IMR-90 (cell line): ENCODE data around the gene CARD10. TPM values are rescaled to one million over a fixed set of nuclear protein-coding genes. Genes with fewer than 3 reads are reported as not detected.
A peak's percentile ranks its signal among the peaks of the same experiment; 100 is the strongest.

ENCODE experiments used
- ATAC-seq: fragments of 200-7000 bp; cut with Tn5 transposase; 2 replicates; pipeline ENCODE4 v1.9.1; 2020; ENCODE audit warnings: low read depth, mild to moderate bottlenecking, moderate library complexity
- BruUV-seq: library from RNA; stranded (reverse); fragments of 400-500 nt; replicated peaks from 2 replicates; lab custom pipeline; 2021; lab: Mats Ljungman, UMichigan
- CTCF ChIA-PET: fragments of 300-600 bp; formaldehyde crosslinking; extraction: SDS; loops from one replicate; lab custom pipeline; 2021; ENCODE audit warnings: antibody characterized with exemption; lab: Yijun Ruan, JAX
- POLR2A ChIA-PET: fragments of 300-600 bp; sonication (Branson Sonifier 250); formaldehyde crosslinking; loops from one replicate; lab custom pipeline; 2022; ENCODE audit warnings: antibody characterized with exemption; ENCODE audit not compliant: unreplicated experiment; lab: Charles Lee
- DNase-seq: peaks from one replicate; pipeline ENCODE4 v3.0.0; 2013
- H2AFZ ChIP-seq: replicated peaks from 2 replicates; pipeline ENCODE3; 2013; ENCODE audit warnings: low read length, mild to moderate bottlenecking; ENCODE audit not compliant: poor library complexity
- H2AK5ac ChIP-seq: 2 replicates; pipeline ENCODE4 v1.6.1; 2013; ENCODE audit warnings: low read depth, low read length, inconsistent platforms
- H2AK9ac ChIP-seq: replicated peaks from 2 replicates; pipeline ENCODE3; 2013; ENCODE audit warnings: mild to moderate bottlenecking, low read depth, low read length, moderate library complexity; ENCODE audit not compliant: poor library complexity
- H2BK120ac ChIP-seq: 2 replicates; pipeline ENCODE4 v1.6.1; 2013; ENCODE audit warnings: low read depth, low read length, inconsistent platforms
- H2BK15ac ChIP-seq: 3 replicates; pipeline ENCODE4 v1.6.1; 2013; ENCODE audit warnings: low read depth, low read length, inconsistent platforms
- H2BK20ac ChIP-seq: 2 replicates; pipeline ENCODE4 v1.6.1; 2013; ENCODE audit warnings: low read depth, mild to moderate bottlenecking, inconsistent platforms, low read length, moderate library complexity
- H2BK5ac ChIP-seq: 2 replicates; pipeline ENCODE4 v1.6.1; 2013; ENCODE audit warnings: mild to moderate bottlenecking, low read depth, low read length, inconsistent platforms; ENCODE audit not compliant: poor library complexity, severe bottlenecking
- H3K14ac ChIP-seq: replicated peaks from 2 replicates; pipeline ENCODE4 v1.6.1; 2013; ENCODE audit warnings: low read depth, low read length, inconsistent platforms
- H3K18ac ChIP-seq: 2 replicates; pipeline ENCODE4 v1.6.1; 2013; ENCODE audit warnings: low read depth, low read length, control low read depth
- H3K23ac ChIP-seq: 2 replicates; pipeline ENCODE4 v1.6.1; 2013; ENCODE audit warnings: low read depth, low read length, inconsistent platforms
- H3K27ac ChIP-seq: 2 replicates; pipeline ENCODE4 v1.5.1; 2013; ENCODE audit warnings: mild to moderate bottlenecking, control low read depth, low read length; ENCODE audit not compliant: insufficient read depth
- H3K27me3 ChIP-seq: 2 replicates; pipeline ENCODE4 v1.6.1; 2013; ENCODE audit warnings: low read length; ENCODE audit not compliant: control insufficient read depth, insufficient read depth
- H3K36me3 ChIP-seq: 2 replicates; pipeline ENCODE4 v1.6.1; 2013; ENCODE audit warnings: low read length, mixed read lengths; ENCODE audit not compliant: control insufficient read depth, insufficient read depth
- H3K4ac ChIP-seq: 2 replicates; pipeline ENCODE4 v1.6.1; 2013; ENCODE audit warnings: low read depth, low read length, inconsistent platforms
- H3K4me1 ChIP-seq: 2 replicates; pipeline ENCODE4 v1.6.1; 2013; ENCODE audit warnings: low read length, mixed read lengths; ENCODE audit not compliant: control insufficient read depth, insufficient read depth
- H3K4me2 ChIP-seq: 2 replicates; pipeline ENCODE4 v1.6.1; 2013; ENCODE audit warnings: low read depth, mild to moderate bottlenecking, control low read depth, low read length, moderate library complexity
- H3K4me3 ChIP-seq: 2 replicates; pipeline ENCODE4 v1.5.1; 2013; ENCODE audit warnings: low read depth, mild to moderate bottlenecking, control low read depth, low read length, moderate library complexity; ENCODE audit not compliant: insufficient read depth
- H3K56ac ChIP-seq: 2 replicates; pipeline ENCODE4 v1.6.1; 2013; ENCODE audit warnings: low read length, inconsistent platforms; ENCODE audit not compliant: insufficient read depth; ENCODE audit errors: extremely low read depth
- H3K79me1 ChIP-seq, 2 experiments: 2 replicates each; pipeline ENCODE4 v1.6.1; 2013; ENCODE audit warnings: low read length in 2 of 2, inconsistent platforms in 1 of 2, low read depth in 1 of 2
- H3K9ac ChIP-seq: 2 replicates; pipeline ENCODE4 v1.6.1; 2013; ENCODE audit warnings: low read depth, low read length, control low read depth
- H3K9me1 ChIP-seq: 2 replicates; pipeline ENCODE4 v1.6.1; 2013; ENCODE audit warnings: low read length, inconsistent platforms; ENCODE audit not compliant: insufficient read depth
- H3K9me3 ChIP-seq: 2 replicates; pipeline ENCODE4 v1.6.1; 2013; ENCODE audit warnings: low read length; ENCODE audit not compliant: control insufficient read depth, insufficient read depth
- H4K20me1 ChIP-seq: 2 replicates; pipeline ENCODE4 v1.6.1; 2013; ENCODE audit warnings: low read length, inconsistent platforms; ENCODE audit not compliant: insufficient read depth
- H4K5ac ChIP-seq: 2 replicates; pipeline ENCODE4 v1.6.1; 2013; ENCODE audit warnings: mild to moderate bottlenecking, low read depth, low read length, control low read depth
- H4K8ac ChIP-seq, 2 experiments: 2 replicates each; pipeline ENCODE4 v1.6.1; 2013; ENCODE audit warnings: low read depth in 2 of 2, low read length in 2 of 2, control low read depth in 1 of 2, inconsistent platforms in 1 of 2
- H4K91ac ChIP-seq: 2 replicates; pipeline ENCODE4 v1.6.1; 2013; ENCODE audit warnings: low read depth, low read length, inconsistent platforms; ENCODE audit not compliant: insufficient read depth
- CEBPB ChIP-seq: IDR thresholded peaks from 2 replicates; pipeline ENCODE4 v1.6.1; 2012; ENCODE audit warnings: low read depth, low read length, improper control_type of control experiment
- CHD1 ChIP-seq: IDR thresholded peaks from 2 replicates; pipeline ENCODE4 v1.6.1; 2012; ENCODE audit warnings: low read depth, low read length, improper control_type of control experiment
- FOS ChIP-seq: fragments of 150-350 bp; IDR thresholded peaks from 2 replicates; pipeline ENCODE4 v1.6.1; 2016; ENCODE audit warnings: low read depth, low read length
- MAFK ChIP-seq: IDR thresholded peaks from 2 replicates; pipeline ENCODE4 v1.6.1; 2012; ENCODE audit warnings: low read depth, low read length, improper control_type of control experiment
- MAZ ChIP-seq: IDR thresholded peaks from 2 replicates; pipeline ENCODE4 v1.6.1; 2012; ENCODE audit warnings: low read depth, mild to moderate bottlenecking, low read length, improper control_type of control experiment, moderate library complexity, borderline replicate concordance
- MXI1 ChIP-seq: IDR thresholded peaks from 2 replicates; pipeline ENCODE4 v1.6.1; 2012; ENCODE audit warnings: low read depth, mild to moderate bottlenecking, low read length, moderate library complexity, borderline replicate concordance
- NFE2L2 ChIP-seq: fragments of 150-350 bp; IDR thresholded peaks from 2 replicates; pipeline ENCODE4 v1.6.1; 2016; ENCODE audit warnings: low read depth, mild to moderate bottlenecking, low read length
- SMC3 ChIP-seq: fragments of 150-350 bp; IDR thresholded peaks from 2 replicates; pipeline ENCODE4 v1.6.1; 2016; ENCODE audit warnings: low read depth, mild to moderate bottlenecking, antibody characterized with exemption, low read length, moderate library complexity
- WGBS, 2 experiments: methylation state at CpG; one replicate each; pipeline versions ENCODE4 v1.1.5 to v1.1.7; 2013; ENCODE audit warnings: missing lambda C conversion rate in 2 of 2; ENCODE audit not compliant: insufficient read length in 1 of 2; ENCODE audit errors: extremely low coverage in 2 of 2; 5-methylcytosine and 5-hydroxymethylcytosine counted together
- dilution Hi-C: fragments of 300-500 bp; cut with HindIII; formaldehyde crosslinking; loops from one replicate; pipeline ENCODE4 v1.14.3; 2018; ENCODE audit warnings: low sequenced_read_pairs; ENCODE audit not compliant: unreplicated experiment
- in situ Hi-C: fragments of 300-500 bp; cut with MboI; formaldehyde crosslinking; loops from 3 replicates; pipeline ENCODE4 v1.14.3; 2019; ENCODE audit warnings: low sequenced_read_pairs, inconsistent platforms, mixed read lengths
- intact Hi-C: fragments of 100-400 bp; cut with micrococcal nuclease; formaldehyde crosslinking; loops from 2 replicates; pipeline ENCODE4 v1.10.0; 2022
- polyA plus RNA-seq, 3 experiments: library from polyadenylated mRNA; depleted of rRNA; stranded (reverse); fragments of >200 nt; gene quantifications; 2 replicates each; pipeline ENCODE4 v1.2.3, GENCODE V29; 2012; ENCODE audit warnings: low replicate concordance in 1 of 3
- total RNA-seq: library from RNA; depleted of rRNA; stranded (reverse); fragments of >200 nt; gene quantifications from 2 replicates; pipeline ENCODE4 v1.2.3, GENCODE V29; 2012
- TF ChIP-seq, protein P1 (sequence below): conservative IDR thresholded peaks from 2 replicates; pipeline ENCODE4 v1.5.1; 2012; ENCODE audit warnings: mild to moderate bottlenecking, low read depth, low read length, improper control_type of control experiment

The CARD10 gene
- total and polyA plus RNA-seq, 2 of the 4 experiments (the other 2 are of a cell fraction) = 6.1 to 18.4 TPM

DNA sequence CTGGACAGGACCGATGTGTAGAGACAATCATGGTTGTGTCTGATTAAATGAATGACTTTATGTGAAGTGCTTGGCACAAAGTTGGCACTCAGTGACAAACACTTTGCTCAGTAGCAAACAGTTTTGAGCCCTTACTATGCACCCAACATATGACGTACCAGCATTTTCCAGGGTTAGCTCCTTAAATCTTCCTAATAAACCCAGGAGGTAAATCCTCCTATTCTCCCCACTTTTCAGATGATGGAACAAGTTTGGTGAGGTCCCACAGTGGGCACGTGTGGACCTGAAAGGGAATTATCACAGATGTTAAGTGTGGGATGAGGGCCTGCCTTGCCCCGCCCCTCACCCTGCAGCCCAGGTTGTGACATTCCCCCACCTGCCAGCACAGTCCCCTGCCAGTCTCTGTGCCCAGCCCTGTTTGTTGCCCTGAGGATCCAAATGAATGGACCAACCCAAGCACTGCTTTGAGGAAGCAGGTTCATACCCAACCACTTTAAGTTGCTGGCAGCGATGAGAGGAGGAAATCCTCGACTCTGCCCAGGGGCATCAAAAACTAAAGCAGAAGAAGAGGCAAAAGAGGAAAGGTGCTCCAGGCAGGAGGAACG, 6.6 kb upstream of the CARD10 start:
- TF ChIP-seq MAFK (no peak), SMC3 (no peak), MXI1 (no peak), CEBPB (no peak), FOS (no peak), NFE2L2 (no peak), CHD1 (no peak), MAZ (no peak)
- TF ChIP-seq, protein P1, sequence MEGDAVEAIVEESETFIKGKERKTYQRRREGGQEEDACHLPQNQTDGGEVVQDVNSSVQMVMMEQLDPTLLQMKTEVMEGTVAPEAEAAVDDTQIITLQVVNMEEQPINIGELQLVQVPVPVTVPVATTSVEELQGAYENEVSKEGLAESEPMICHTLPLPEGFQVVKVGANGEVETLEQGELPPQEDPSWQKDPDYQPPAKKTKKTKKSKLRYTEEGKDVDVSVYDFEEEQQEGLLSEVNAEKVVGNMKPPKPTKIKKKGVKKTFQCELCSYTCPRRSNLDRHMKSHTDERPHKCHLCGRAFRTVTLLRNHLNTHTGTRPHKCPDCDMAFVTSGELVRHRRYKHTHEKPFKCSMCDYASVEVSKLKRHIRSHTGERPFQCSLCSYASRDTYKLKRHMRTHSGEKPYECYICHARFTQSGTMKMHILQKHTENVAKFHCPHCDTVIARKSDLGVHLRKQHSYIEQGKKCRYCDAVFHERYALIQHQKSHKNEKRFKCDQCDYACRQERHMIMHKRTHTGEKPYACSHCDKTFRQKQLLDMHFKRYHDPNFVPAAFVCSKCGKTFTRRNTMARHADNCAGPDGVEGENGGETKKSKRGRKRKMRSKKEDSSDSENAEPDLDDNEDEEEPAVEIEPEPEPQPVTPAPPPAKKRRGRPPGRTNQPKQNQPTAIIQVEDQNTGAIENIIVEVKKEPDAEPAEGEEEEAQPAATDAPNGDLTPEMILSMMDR = no peak
- Histone ChIP-seq H2BK15ac (peak overlapping the region; percentile 98), H3K4ac (peak overlapping the region; percentile 93), H4K91ac (peak overlapping the region; percentile 100), H3K9me1 (peaks cover 22% of the 10 kb centered on the region), H3K4me3 (no peak overlapping the region), H3K79me1 (peaks cover 0 to 9% of the 10 kb centered on the region in 2 experiments; a peak in 1 of 4 replicates), H3K23ac (peak overlapping the region; percentile 32; the same call in 1 of the 2 replicates), H3K4me1 (peaks cover 15% of the 10 kb centered on the region), H4K8ac (peak overlapping the region; percentile 93 to 98), H3K14ac (peak overlapping the region; percentile 46), H2AK9ac (peak overlapping the region; percentile 85), H3K27me3 (no peaks in the 10 kb centered on the region), H2BK5ac (peak overlapping the region; percentile 85), H3K9me3 (no peaks in the 10 kb centered on the region), H3K36me3 (no peaks in the 10 kb centered on the region), H3K18ac (peak overlapping the region; percentile 20; the same call in 1 of the 2 replicates), H4K5ac (peak overlapping the region; percentile 6; the same call in 1 of the 2 replicates), H2AFZ (peak overlapping the region; percentile 92), H3K4me2 (peak overlapping the region; percentile 15; the same call in 1 of the 2 replicates), H4K20me1 (no peaks in the 10 kb centered on the region), H3K9ac (no peak overlapping the region), H3K56ac (peak overlapping the region; percentile 39), H2BK20ac (peak overlapping the region; percentile 82), H3K27ac (peak overlapping the region; percentile 40), H2AK5ac (peak overlapping the region; percentile 99), H2BK120ac (peak overlapping the region; percentile 86)
- in situ Hi-C loops = no loop called here
- intact Hi-C loops = no loop called here
- WGBS, 2 experiments = no CpG with 5 or more reads among the region's 7 CpGs
- DNase-seq (no peak), ATAC-seq (peak; percentile 16)
- BruUV-seq = no TSS peak
- POLR2A ChIA-PET = no interaction called here
- dilution Hi-C loops = no loop called here
- CTCF ChIA-PET = no interaction called here
